Peyer's patch (tissue), 4 donors: ENCODE data around the gene EXOC4.

Experiments used
- POLR2A ChIP-seq, 2 donors: fragments of 450-650 bp; IDR thresholded peaks; one replicate each; pipeline ENCODE4 v1.5.1; 2017; ENCODE audit warnings: antibody characterized with exemption in 2 of 2, mild to moderate bottlenecking in 2 of 2, moderate library complexity in 2 of 2
- TF ChIP-seq, protein P1 (sequence below), 6 experiments: fragments of 450-650 bp in 4 of 6; fragments of 200-600 bp in 2 of 6; sonication (generic) in 1 of 6; IDR thresholded peaks; one replicate each; pipeline ENCODE4 v1.5.1; 2017 to 2019; ENCODE audit warnings: antibody characterized with exemption in 6 of 6, mild to moderate bottlenecking in 3 of 6, moderate library complexity in 1 of 6

GRCh38 chr7:134085311-134085710 lies 832.4 kb downstream of the EXOC4 start:
- TF ChIP-seq, protein P1, sequence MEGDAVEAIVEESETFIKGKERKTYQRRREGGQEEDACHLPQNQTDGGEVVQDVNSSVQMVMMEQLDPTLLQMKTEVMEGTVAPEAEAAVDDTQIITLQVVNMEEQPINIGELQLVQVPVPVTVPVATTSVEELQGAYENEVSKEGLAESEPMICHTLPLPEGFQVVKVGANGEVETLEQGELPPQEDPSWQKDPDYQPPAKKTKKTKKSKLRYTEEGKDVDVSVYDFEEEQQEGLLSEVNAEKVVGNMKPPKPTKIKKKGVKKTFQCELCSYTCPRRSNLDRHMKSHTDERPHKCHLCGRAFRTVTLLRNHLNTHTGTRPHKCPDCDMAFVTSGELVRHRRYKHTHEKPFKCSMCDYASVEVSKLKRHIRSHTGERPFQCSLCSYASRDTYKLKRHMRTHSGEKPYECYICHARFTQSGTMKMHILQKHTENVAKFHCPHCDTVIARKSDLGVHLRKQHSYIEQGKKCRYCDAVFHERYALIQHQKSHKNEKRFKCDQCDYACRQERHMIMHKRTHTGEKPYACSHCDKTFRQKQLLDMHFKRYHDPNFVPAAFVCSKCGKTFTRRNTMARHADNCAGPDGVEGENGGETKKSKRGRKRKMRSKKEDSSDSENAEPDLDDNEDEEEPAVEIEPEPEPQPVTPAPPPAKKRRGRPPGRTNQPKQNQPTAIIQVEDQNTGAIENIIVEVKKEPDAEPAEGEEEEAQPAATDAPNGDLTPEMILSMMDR (IDR thresholded peaks at IDR 0.05) = no peak
- TF ChIP-seq POLR2A (IDR thresholded peaks at IDR 0.05) = no peak
